HG02970 (cell line): Measurements from ENCODE around the gene LIF.

Experiments
- ATAC-seq: cut with Tn5 transposase; IDR thresholded peaks from one replicate; pipeline ENCODE4 v1.9.1; 2021; ENCODE audit warnings: mild to moderate bottlenecking, moderate library complexity, moderate number of reproducible peaks; ENCODE audit not compliant: unreplicated experiment, low FRiP score

The LIF gene

GRCh38 chr22:30245985-30246813 is at the start of gene LIF:
LIF (minus strand) TSS chr22:30246759; CDS start chr22:30246695, 64 bp downstream.
- no peak for ATAC-seq

- ATAC-seq, result no peak
Measured at GRCh38 chr22:30296324-30296723, 49.8 kb upstream of the LIF start.

DNA sequence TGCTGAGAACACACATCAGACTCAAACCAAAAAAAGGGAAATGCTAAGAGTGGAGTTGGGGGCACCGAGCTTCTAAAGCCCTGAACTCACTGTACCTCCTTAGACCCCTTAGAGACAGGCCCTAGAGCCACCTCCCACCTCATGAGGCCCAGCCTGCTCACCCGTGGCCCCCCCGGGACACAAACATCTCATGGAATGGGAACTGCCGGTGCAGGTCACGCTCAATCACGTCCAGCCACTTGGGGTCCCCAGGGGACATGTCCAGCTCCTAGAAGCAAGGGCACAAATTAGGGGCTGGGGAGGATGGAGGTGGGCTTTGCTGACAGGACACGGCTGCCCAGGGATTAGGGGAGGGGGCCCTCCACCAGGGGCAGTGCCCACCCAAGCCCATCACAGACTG is 49.0 kb upstream of the LIF start:
- ATAC-seq, result no peak

- no peak for ATAC-seq
Measured at GRCh38 chr22:30294830-30295229, 48.3 kb upstream of the LIF start.

DNA sequence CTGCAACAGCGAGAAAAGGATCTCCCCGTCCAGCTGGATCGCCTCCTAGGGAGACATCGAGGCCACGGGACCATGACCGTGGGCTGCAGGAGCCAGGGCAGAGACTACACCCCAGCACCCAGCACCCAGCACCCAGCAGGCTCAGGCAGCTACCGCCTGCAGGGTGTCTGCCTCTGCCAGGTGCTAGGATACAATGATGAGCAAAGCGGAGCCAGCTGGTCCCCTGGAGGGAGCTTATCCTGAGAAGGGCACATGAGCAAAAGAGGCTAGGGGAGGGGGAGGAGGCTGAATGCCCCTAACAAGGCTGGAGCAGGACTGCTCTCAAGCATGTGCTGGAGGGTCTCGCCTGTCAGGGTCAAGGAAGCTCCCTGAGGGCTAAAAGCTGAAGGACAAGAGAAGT is 47.5 kb upstream of the LIF start:
- ATAC-seq, result no peak

DNA sequence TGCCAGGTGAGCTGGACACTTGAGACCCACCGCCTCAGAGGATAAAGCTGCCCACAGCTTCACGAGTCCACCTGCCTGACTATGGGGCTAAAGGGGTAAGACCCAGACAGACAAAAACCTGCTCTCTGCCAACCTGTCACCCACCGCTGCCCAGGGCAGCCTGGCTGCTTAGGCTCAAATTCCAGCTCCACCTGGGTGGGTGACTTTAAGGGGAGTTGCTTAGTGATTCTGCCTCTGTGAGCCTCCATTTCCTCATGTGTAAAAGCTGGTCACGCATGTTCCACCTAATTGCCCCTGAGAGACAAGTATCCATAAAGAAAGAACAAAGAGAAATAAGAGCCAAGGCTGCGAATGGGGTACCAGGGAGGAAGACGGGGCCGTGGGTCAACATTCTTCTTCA is 46.5 kb upstream of the LIF start:
- ATAC-seq, result no peak

- no peak for ATAC-seq
Measured at GRCh38 chr22:30292069-30292970, 45.8 kb upstream of the LIF start.

DNA sequence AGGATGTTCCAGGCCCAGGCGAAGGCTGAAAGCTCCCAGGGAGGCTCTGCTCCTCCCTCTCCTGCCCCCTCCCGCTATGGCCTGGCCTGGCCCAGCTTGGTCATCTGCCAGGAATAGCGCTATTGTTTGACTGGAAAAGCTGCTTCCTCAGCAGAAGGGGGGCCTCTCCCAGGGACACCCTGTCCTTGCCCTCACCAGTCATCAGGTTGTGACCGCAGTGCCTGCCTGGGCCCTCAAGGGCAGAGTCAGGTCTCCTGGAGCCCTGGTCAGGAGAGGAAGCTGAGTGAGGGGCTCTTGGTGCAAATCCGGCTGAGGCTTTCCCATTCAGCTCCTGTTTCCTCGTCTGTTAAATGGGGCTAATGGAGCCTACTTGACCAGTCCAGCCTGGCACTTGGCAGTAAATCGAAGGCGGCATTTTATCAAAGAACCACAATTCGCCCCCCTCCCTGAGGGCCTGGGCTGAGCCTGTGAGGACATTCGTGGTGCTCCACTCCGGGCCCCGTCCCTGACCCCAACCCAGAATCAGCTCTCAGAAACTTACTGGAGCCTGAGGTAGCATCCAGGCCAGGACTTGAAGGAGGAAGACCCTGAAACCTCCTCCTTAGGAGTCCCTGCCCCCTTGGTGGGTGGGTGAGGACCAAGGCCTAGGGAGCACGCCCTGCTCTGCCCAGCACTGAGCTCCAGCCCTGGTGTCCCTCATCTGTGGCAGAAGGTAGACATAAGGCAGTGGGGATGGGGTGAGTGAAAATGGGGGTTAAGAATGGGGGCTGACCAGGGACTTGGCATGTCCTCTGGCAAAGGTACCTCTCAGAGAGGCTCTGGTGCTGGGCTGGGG is 44.7 kb upstream of the LIF start:
- ATAC-seq, result no peak

- no peak for ATAC-seq
Measured at GRCh38 chr22:30290342-30291057, 43.9 kb upstream of the LIF start.

DNA sequence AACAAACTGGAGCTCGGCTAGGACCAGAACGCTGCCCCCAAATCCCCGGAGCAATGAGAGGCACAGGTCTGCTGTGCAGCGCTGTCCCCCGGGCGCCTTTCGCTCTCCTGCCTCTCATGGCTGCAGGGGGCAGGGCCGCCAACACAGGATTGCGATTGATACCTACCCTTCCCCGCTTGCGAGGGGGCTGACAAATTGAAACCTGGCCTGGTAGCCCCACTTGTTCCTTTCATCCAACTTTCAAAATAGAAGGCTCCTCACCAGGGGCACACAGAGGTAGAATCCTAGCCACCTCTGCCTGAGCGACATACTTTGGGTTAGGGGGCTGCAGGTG is 43.4 kb upstream of the LIF start:
- no peak for ATAC-seq

DNA sequence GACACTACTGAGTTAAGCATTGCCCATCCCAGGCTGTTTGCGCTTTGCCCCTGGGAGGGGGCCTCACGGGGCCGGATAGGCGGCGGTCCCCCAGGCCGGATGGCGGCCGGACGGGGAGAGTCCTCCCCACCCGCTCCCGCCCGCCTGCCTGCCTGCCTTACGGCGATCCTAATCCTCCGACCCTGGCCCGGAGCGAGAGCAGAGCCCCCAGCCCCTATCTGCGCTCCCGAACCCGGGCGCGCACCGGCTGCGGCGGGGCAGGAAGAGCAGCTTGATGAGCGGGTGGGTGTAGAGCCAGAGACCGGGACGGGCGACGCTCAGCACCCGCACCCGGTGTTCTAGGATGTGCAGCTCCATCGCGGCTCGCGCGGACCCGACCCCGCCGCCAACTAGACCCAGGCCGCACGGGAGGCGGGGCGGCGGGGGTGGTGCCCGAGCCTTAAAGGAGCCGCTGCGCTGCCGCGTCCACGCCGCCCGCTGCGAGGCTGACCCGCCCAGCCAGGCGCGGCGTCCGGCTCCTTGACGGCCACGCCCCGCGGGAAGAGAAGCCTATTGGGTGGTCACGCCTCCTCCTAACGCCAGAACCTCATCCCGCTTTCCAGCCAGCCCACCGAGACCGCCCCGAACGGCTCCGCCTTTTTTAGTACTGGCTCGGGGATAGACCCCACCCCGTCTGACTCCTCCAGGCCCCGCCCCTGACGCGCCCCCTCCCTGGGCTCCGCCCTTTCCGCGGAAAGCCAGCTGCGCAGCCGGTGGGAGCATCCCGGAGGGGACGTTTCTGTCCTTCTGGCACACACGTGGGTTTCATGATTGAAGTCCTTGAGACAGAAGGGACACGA is 42.8 kb upstream of the LIF start, which contains the start of gene CASTOR1:
Gene CASTOR1 (minus strand): TSS at position 365 of the 839 bp plus-strand sequence. CDS start 8 bp downstream, at position 357.
- peak; percentile 65 for ATAC-seq

GRCh38 chr22:30288419-30289140 is 42.0 kb upstream of the LIF start:
- ATAC-seq, result no peak

- no peak for ATAC-seq
Measured at GRCh38 chr22:30287648-30288418, 41.3 kb upstream of the LIF start.

DNA sequence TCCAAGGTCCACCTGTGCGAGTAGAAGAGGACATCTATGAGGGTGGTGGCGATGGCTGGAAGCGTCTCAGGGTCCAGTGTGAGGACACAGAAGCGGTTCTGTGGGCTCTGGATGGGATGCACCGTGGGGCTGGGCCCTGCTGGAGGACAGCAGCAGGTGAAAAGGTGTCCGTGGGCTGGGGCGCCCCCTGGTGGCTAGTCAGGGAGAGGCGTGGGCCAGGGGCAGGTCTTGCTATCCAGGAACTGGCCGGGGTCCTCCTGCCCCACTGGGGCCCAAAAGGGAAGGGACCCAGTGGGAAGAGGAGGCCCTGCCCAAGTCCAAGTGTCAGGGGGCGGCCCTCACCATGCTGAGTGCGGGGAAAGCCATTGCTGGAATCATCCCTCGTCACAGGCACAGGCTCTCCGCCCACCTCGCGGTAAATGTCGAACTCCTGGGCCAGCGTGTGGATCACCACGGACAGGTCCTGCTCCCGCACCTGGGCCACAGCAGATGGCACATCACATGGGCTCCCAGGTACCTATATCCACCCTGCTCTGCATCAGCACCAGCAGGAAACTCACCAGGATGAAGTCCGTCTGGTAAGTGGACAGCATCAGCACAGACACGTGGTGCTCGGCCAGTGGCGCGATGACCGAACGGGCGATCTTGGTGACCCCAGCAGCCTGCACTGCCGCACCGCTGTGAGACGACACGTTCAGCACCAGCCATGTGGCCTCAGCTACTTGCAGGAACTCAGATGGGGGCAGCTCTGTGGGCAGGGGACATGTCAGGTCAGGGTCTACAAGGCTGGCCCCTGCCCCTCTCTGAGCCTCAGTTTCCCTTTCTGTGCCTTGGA is 40.5 kb upstream of the LIF start:
- no peak for ATAC-seq

GRCh38 chr22:30286331-30286730 is 39.8 kb upstream of the LIF start:
- ATAC-seq, result no peak

GRCh38 chr22:30285846-30286200 is 39.3 kb upstream of the LIF start:
- ATAC-seq, result no peak
